Measurements from ENCODE around the gene NTN5. TPM values are rescaled to one million over a fixed set of nuclear protein-coding genes. Genes with fewer than 3 reads are reported as not detected.

Gene NTN5
- total and polyA plus RNA-seq, 2 experiments from 2014 or later = 0.52 to 0.94 TPM

GRCh38 chr19:48641850-48642249 is 31.0 kb downstream of the NTN5 start:
- Histone ChIP-seq H3K36me3 (ENCODE audit: insufficient read depth) (no peaks in the 10 kb centered on the region), H3K27me3 (ENCODE audit: insufficient read depth) (peaks cover 8% of the 10 kb centered on the region; the same call in 1 of the 2 replicates), H3K79me2 (replicated peaks; ENCODE audit: insufficient read depth) (no peaks in the 10 kb centered on the region), H3K4me1 (ENCODE audit: insufficient read depth) (peaks cover 25% of the 10 kb centered on the region), H2AFZ (no peak overlapping the region), H3F3A (replicated peaks; ENCODE audit: low read depth) (peaks cover 25% of the 10 kb centered on the region), H3K9me2 (ENCODE audit: insufficient read depth) (no peaks in the 10 kb centered on the region), H4K20me1 (replicated peaks; ENCODE audit: insufficient read depth) (no peaks in the 10 kb centered on the region), H3K27ac (ENCODE audit: low read depth) (no peak overlapping the region), H3K4me2 (no peak overlapping the region), H3K4me3 (no peak overlapping the region)
- DNase-seq (ENCODE audit: low spot score) (no peak), ATAC-seq (no peak)
- Mint-ChIP-seq H3K27ac (peak overlapping the region; percentile 29; the same call in 1 of the 2 replicates), H3K9me3 (no peaks in the 10 kb centered on the region), H3K36me3 (ENCODE audit: low read depth) (peaks cover 36% of the 10 kb centered on the region), H3K4me1 (peaks cover 24% of the 10 kb centered on the region), H3K4me3 (no peak overlapping the region), H3K27me3 (ENCODE audit: insufficient read depth, low read depth, poor library complexity) (peaks cover 21% of the 10 kb centered on the region)
- no peak for TF ChIP-seq ETS1 (IDR thresholded peaks at IDR 0.05)
- TF ChIP-seq ZNF114 (CRISPR knock-in tag; IDR thresholded peaks at IDR 0.05) = no peak
- TF ChIP-seq CTCF (conservative IDR thresholded peaks at IDR 0.05; ENCODE audit: low read depth in 2 of 2) = no peak
- TF ChIP-seq EZH2 (IDR thresholded peaks at IDR 0.05; ENCODE audit: low read depth, unreplicated experiment) = no peak
- TF ChIP-seq REST (IDR thresholded peaks at IDR 0.05; ENCODE audit: unreplicated experiment) = no peak
- no peak for TF ChIP-seq POLR2AphosphoS5 (IDR thresholded peaks at IDR 0.05; ENCODE audit: low read depth)
- no peak for TF ChIP-seq STAT1 (IDR thresholded peaks at IDR 0.05; ENCODE audit: unreplicated experiment)
- no peak for TF ChIP-seq ZNF462 (CRISPR knock-in tag; IDR thresholded peaks at IDR 0.05)
- no peak for TF ChIP-seq CREB1 (CRISPR knock-in tag; IDR thresholded peaks at IDR 0.05; ENCODE audit: low read depth)
- TF ChIP-seq EZH2phosphoT487 (IDR thresholded peaks at IDR 0.05; ENCODE audit: unreplicated experiment) = no peak
- no peak for TF ChIP-seq JUNB (IDR thresholded peaks at IDR 0.05; ENCODE audit: unreplicated experiment)
- no peak for TF ChIP-seq ZNF331 (CRISPR knock-in tag; IDR thresholded peaks at IDR 0.05; ENCODE audit: low read depth)
- TF ChIP-seq NANOG (IDR thresholded peaks at IDR 0.05; ENCODE audit: borderline replicate concordance) = no peak
